ENCODE measurements around the gene TSPAN13. TPM values are rescaled to one million over a fixed set of nuclear protein-coding genes. Genes with fewer than 3 reads are reported as not detected.
"Not testable (repeated sequence)": the region's sequence is repeated elsewhere in the genome, so short reads cannot be mapped to it uniquely, and the experiment has no call there.

Gene TSPAN13
- total RNA-seq, 4 donors from 2014 or later: 8.8 to 16.3 (median 10.0) TPM

GRCh38 chr7:16765436-16765859 is 11.9 kb downstream of the TSPAN13 start:
- WGBS, 2 donors: 38 to 66% methylated on average over 2 of the region's 2 CpGs
- intact Hi-C loops (cut with DNase I; ENCODE audit: low total_unique reads): no loop called here
- no peak overlapping the region for H3K4me3 ChIP-seq (ENCODE audit: low read depth, poor library complexity, severe bottlenecking)
- no peak for DNase-seq (ENCODE audit: low spot score in 2 of 2)
- no peak for TF ChIP-seq POLR2A (IDR thresholded peaks at IDR 0.05)
- TF ChIP-seq, protein P1, sequence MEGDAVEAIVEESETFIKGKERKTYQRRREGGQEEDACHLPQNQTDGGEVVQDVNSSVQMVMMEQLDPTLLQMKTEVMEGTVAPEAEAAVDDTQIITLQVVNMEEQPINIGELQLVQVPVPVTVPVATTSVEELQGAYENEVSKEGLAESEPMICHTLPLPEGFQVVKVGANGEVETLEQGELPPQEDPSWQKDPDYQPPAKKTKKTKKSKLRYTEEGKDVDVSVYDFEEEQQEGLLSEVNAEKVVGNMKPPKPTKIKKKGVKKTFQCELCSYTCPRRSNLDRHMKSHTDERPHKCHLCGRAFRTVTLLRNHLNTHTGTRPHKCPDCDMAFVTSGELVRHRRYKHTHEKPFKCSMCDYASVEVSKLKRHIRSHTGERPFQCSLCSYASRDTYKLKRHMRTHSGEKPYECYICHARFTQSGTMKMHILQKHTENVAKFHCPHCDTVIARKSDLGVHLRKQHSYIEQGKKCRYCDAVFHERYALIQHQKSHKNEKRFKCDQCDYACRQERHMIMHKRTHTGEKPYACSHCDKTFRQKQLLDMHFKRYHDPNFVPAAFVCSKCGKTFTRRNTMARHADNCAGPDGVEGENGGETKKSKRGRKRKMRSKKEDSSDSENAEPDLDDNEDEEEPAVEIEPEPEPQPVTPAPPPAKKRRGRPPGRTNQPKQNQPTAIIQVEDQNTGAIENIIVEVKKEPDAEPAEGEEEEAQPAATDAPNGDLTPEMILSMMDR (IDR thresholded peaks at IDR 0.05): no peak

GRCh38 chr7:16769994-16770393 is 16.4 kb downstream of the TSPAN13 start:
- WGBS, 2 donors: 99% methylated on average over 3 of the region's 3 CpGs

GRCh38 chr7:16770657-16771329 is 17.2 kb downstream of the TSPAN13 start:
- DNase-seq (ENCODE audit: low spot score in 2 of 2): peak in 1 of 2 donors; percentile 23
- 45 to 49% methylated on average over 6 of the region's 6 CpGs for WGBS, 2 donors
- no peak overlapping the region for H3K4me3 ChIP-seq (ENCODE audit: low read depth, poor library complexity, severe bottlenecking)
- intact Hi-C loops (cut with DNase I; ENCODE audit: low total_unique reads): no loop called here
- TF ChIP-seq, protein P1 (IDR thresholded peaks at IDR 0.05): no peak
- TF ChIP-seq POLR2A (IDR thresholded peaks at IDR 0.05): no peak

More at GRCh38 chr7:16769994-16770393, 16.4 kb downstream of the TSPAN13 start:
- intact Hi-C loops (cut with DNase I; ENCODE audit: low total_unique reads); DNase-seq (ENCODE audit: low spot score in 2 of 2); H3K4me3 ChIP-seq (ENCODE audit: low read depth, poor library complexity, severe bottlenecking): not testable (repeated sequence)

- no peak overlapping the region for H3K4me3 ChIP-seq (ENCODE audit: low read depth, poor library complexity, severe bottlenecking)
- TF ChIP-seq, protein P1 (IDR thresholded peaks at IDR 0.05): no peak
- TF ChIP-seq POLR2A (IDR thresholded peaks at IDR 0.05): no peak
- DNase-seq (ENCODE audit: low spot score in 2 of 2): no peak
- WGBS, 2 donors: 53 to 64% methylated on average over 2 of the region's 2 CpGs
- intact Hi-C loops (cut with DNase I; ENCODE audit: low total_unique reads): no loop called here
Observed at GRCh38 chr7:16773326-16773725, 19.8 kb downstream of the TSPAN13 start.

DNA sequence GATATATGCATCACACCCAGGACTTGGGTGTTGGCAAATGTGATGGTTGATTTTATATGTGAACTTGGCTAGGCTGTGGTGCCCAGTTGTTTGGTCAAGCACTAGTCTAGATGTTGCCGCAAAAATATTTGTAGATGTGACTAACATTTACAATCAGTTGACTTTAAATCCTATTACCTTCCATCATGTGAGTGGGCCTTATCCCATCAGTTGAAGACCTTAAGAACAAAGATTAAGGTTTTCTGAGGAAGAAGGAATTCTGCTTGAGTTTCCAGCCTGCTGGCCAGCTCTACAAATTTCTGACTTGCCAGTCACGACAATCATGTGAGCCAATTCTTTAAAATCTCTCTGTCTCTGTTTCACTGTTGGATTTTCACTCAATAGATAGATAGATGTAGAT is 20.3 kb downstream of the TSPAN13 start:
- no peak overlapping the region for H3K4me3 ChIP-seq (ENCODE audit: low read depth, poor library complexity, severe bottlenecking)
- 93 to 98% methylated on average over 2 of the region's 2 CpGs for WGBS, 2 donors
- no peak for TF ChIP-seq POLR2A (IDR thresholded peaks at IDR 0.05)
- TF ChIP-seq, protein P1 (IDR thresholded peaks at IDR 0.05): no peak
- no peak for DNase-seq (ENCODE audit: low spot score in 2 of 2)
- intact Hi-C loops (cut with DNase I; ENCODE audit: low total_unique reads): no loop called here

GRCh38 chr7:16774294-16774693 is 20.7 kb downstream of the TSPAN13 start:
- no peak for TF ChIP-seq POLR2A (IDR thresholded peaks at IDR 0.05)
- TF ChIP-seq, protein P1 (IDR thresholded peaks at IDR 0.05): no peak
- H3K4me3 ChIP-seq (ENCODE audit: low read depth, poor library complexity, severe bottlenecking): no peak overlapping the region
- intact Hi-C loops (cut with DNase I; ENCODE audit: low total_unique reads): no loop called here
- WGBS, 2 donors: 75 to 88% methylated on average over 4 of the region's 4 CpGs
- no peak for DNase-seq (ENCODE audit: low spot score in 2 of 2)
